Neural progenitor cell (in vitro differentiated cells): ENCODE results near the gene ING3.

Source experiments
- EZH2 ChIP-seq: fragments of 200-600 bp; sonication (generic); IDR thresholded peaks from 2 replicates; pipeline ENCODE4 v1.6.1; 2017; ENCODE audit warnings: antibody characterized with exemption, mild to moderate bottlenecking, moderate library complexity
- EZH2phosphoT487 ChIP-seq: fragments of 200-600 bp; sonication (generic); IDR thresholded peaks from 2 replicates; pipeline ENCODE4 v1.6.1; 2017; ENCODE audit warnings: antibody characterized with exemption
- TF ChIP-seq, protein P1 (sequence below): fragments of 200-600 bp; sonication (generic); IDR thresholded peaks from 2 replicates; pipeline ENCODE4 v1.5.1; 2017; ENCODE audit warnings: antibody characterized with exemption, mild to moderate bottlenecking

DNA sequence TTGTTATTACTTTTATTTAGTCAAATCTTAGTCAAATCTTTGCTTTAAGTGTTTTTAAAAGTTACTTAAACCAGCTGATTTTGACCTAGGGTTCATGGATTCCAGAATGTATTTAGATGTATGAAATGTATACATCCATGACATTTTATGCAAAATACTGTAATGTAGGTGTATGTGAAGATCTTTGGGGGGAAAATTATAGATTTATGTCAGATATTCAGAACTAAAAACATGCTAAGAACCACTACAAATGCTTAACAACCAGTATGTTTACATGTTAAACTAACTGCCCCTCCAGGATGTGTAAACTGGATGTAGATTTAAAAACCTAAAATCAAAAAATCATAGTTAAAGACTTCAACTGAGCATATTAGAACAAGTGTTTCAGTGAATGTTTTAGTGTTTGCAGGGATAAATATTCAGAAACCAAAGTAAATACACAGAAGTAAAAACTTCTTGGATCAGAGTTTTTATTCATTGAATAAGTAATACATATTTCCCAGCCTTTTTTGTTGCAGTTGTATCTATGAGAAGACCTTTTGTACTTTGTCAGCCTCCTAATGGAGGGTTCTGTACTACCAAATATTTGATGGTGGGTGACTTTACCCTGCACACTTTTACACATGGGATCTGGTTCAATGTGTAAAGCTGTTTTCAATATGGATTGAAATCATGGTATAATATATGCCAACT lies 41.8 kb downstream of the ING3 start:
- TF ChIP-seq, protein P1, sequence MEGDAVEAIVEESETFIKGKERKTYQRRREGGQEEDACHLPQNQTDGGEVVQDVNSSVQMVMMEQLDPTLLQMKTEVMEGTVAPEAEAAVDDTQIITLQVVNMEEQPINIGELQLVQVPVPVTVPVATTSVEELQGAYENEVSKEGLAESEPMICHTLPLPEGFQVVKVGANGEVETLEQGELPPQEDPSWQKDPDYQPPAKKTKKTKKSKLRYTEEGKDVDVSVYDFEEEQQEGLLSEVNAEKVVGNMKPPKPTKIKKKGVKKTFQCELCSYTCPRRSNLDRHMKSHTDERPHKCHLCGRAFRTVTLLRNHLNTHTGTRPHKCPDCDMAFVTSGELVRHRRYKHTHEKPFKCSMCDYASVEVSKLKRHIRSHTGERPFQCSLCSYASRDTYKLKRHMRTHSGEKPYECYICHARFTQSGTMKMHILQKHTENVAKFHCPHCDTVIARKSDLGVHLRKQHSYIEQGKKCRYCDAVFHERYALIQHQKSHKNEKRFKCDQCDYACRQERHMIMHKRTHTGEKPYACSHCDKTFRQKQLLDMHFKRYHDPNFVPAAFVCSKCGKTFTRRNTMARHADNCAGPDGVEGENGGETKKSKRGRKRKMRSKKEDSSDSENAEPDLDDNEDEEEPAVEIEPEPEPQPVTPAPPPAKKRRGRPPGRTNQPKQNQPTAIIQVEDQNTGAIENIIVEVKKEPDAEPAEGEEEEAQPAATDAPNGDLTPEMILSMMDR: no peak
- TF ChIP-seq EZH2phosphoT487: no peak
- no peak for TF ChIP-seq EZH2
